ENCODE data around the gene SLC44A5.
"Not testable (repeated sequence)": the region's sequence is repeated elsewhere in the genome, so short reads cannot be mapped to it uniquely, and the experiment has no call there.

SLC44A5 gene

GRCh38 chr1:75188892-75189291 lies 422.0 kb downstream of the SLC44A5 start:
- Histone ChIP-seq H3K4me1 (ENCODE audit: insufficient read depth, low read length) (no peaks in the 10 kb centered on the region), H3K9ac (ENCODE audit: low read depth, low read length) (no peak overlapping the region), H3K36me3 (ENCODE audit: insufficient read depth, low read length) (no peaks in the 10 kb centered on the region), H3K9me3 (ENCODE audit: control insufficient read depth, insufficient read depth, low read length) (no peaks in the 10 kb centered on the region)

- not testable (repeated sequence) for H3K36me3 ChIP-seq (ENCODE audit: insufficient read depth, low read length); H3K9me3 ChIP-seq (ENCODE audit: control insufficient read depth, insufficient read depth, low read length); H3K9ac ChIP-seq (ENCODE audit: low read depth, low read length); H3K4me1 ChIP-seq (ENCODE audit: insufficient read depth, low read length)
These were observed 429.5 kb downstream of the SLC44A5 start for GRCh38 chr1:75181214-75181955.

GRCh38 chr1:75174031-75174760 lies 436.7 kb downstream of the SLC44A5 start:
- H3K9me3 ChIP-seq (ENCODE audit: control insufficient read depth, insufficient read depth, low read length), result no peaks in the 10 kb centered on the region
- H3K9ac ChIP-seq (ENCODE audit: low read depth, low read length), result no peak overlapping the region
- no peaks in the 10 kb centered on the region for H3K36me3 ChIP-seq (ENCODE audit: insufficient read depth, low read length)
- no peaks in the 10 kb centered on the region for H3K4me1 ChIP-seq (ENCODE audit: insufficient read depth, low read length)

- Histone ChIP-seq H3K9me3 (ENCODE audit: control insufficient read depth, insufficient read depth, low read length) (no peaks in the 10 kb centered on the region), H3K36me3 (ENCODE audit: insufficient read depth, low read length) (no peaks in the 10 kb centered on the region), H3K9ac (ENCODE audit: low read depth, low read length) (no peak overlapping the region), H3K4me1 (ENCODE audit: insufficient read depth, low read length) (no peaks in the 10 kb centered on the region)
These were observed 438.4 kb downstream of the SLC44A5 start for GRCh38 chr1:75172556-75172955.

GRCh38 chr1:75171876-75172275 lies 439.0 kb downstream of the SLC44A5 start:
- H3K4me1 ChIP-seq (ENCODE audit: insufficient read depth, low read length), result no peaks in the 10 kb centered on the region
- H3K9ac ChIP-seq (ENCODE audit: low read depth, low read length), result no peak overlapping the region
- no peaks in the 10 kb centered on the region for H3K36me3 ChIP-seq (ENCODE audit: insufficient read depth, low read length)
- no peaks in the 10 kb centered on the region for H3K9me3 ChIP-seq (ENCODE audit: control insufficient read depth, insufficient read depth, low read length)

- no peak overlapping the region for H3K9ac ChIP-seq (ENCODE audit: low read depth, low read length)
- no peaks in the 10 kb centered on the region for H3K4me1 ChIP-seq (ENCODE audit: insufficient read depth, low read length)
- H3K36me3 ChIP-seq (ENCODE audit: insufficient read depth, low read length), result no peaks in the 10 kb centered on the region
- H3K9me3 ChIP-seq (ENCODE audit: control insufficient read depth, insufficient read depth, low read length), result no peaks in the 10 kb centered on the region
These were observed 439.9 kb downstream of the SLC44A5 start for GRCh38 chr1:75170981-75171380.

- Histone ChIP-seq H3K4me1 (ENCODE audit: insufficient read depth, low read length) (no peaks in the 10 kb centered on the region), H3K36me3 (ENCODE audit: insufficient read depth, low read length) (no peaks in the 10 kb centered on the region), H3K9me3 (ENCODE audit: control insufficient read depth, insufficient read depth, low read length) (no peaks in the 10 kb centered on the region), H3K9ac (ENCODE audit: low read depth, low read length) (no peak overlapping the region)
These were observed 440.9 kb downstream of the SLC44A5 start for GRCh38 chr1:75170011-75170410.

- H3K36me3 ChIP-seq (ENCODE audit: insufficient read depth, low read length), result no peaks in the 10 kb centered on the region
- H3K9ac ChIP-seq (ENCODE audit: low read depth, low read length), result no peak overlapping the region
- H3K4me1 ChIP-seq (ENCODE audit: insufficient read depth, low read length), result no peaks in the 10 kb centered on the region
- H3K9me3 ChIP-seq (ENCODE audit: control insufficient read depth, insufficient read depth, low read length), result no peaks in the 10 kb centered on the region
These were observed 444.1 kb downstream of the SLC44A5 start for GRCh38 chr1:75166821-75167220.

- H3K4me1 ChIP-seq (ENCODE audit: insufficient read depth, low read length), result no peaks in the 10 kb centered on the region
- no peaks in the 10 kb centered on the region for H3K9me3 ChIP-seq (ENCODE audit: control insufficient read depth, insufficient read depth, low read length)
- no peaks in the 10 kb centered on the region for H3K36me3 ChIP-seq (ENCODE audit: insufficient read depth, low read length)
- H3K9ac ChIP-seq (ENCODE audit: low read depth, low read length), result no peak overlapping the region
These were observed 445.6 kb downstream of the SLC44A5 start for GRCh38 chr1:75165264-75165663.

GRCh38 chr1:75159154-75159553 lies 451.8 kb downstream of the SLC44A5 start:
- H3K4me1 ChIP-seq (ENCODE audit: insufficient read depth, low read length), result no peaks in the 10 kb centered on the region
- no peak overlapping the region for H3K9ac ChIP-seq (ENCODE audit: low read depth, low read length)
- H3K9me3 ChIP-seq (ENCODE audit: control insufficient read depth, insufficient read depth, low read length), result no peaks in the 10 kb centered on the region; the same call in 1 of the 2 replicates
- no peaks in the 10 kb centered on the region for H3K36me3 ChIP-seq (ENCODE audit: insufficient read depth, low read length)
